Measurements from ENCODE around the gene SRPX2. TPM values are rescaled to one million over a fixed set of nuclear protein-coding genes. Genes with fewer than 3 reads are reported as not detected.

SRPX2 gene
- polyA plus RNA-seq, 1 of the 3 experiments (the other 2 are of a cell fraction): 14.5 TPM

DNA sequence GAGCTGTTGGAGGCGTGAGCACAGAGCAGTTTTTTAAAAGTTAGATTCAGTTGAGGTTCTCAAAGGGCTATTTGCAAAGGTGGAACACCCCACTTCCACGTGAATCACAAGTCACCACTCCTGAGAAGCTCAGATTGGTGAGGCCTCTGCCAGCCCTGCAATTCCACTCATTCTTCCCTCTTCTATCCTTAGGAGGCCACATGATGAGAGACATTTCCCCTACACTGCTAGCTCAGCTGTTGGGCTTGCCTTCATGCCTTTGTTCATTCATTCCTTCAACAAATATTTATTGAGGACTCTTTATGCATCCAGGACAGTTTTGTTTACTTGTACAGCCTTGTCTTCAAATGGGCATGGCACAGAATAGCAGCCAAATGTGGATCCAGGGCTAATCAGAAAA is 3.7 kb downstream of the SRPX2 start:
- 33% methylated on average over 1 of the region's 2 CpGs for WGBS (ENCODE audit: low lambda C conversion rate)
- H3K4me2 ChIP-seq: no peak overlapping the region
- no peaks in the 10 kb centered on the region for H3F3A ChIP-seq (replicated peaks; ENCODE audit: insufficient read depth)
- H3K9ac ChIP-seq: no peak overlapping the region
- no peaks in the 10 kb centered on the region for H3K36me3 ChIP-seq (replicated peaks in 1 of 2; ENCODE audit: control insufficient read depth in 1 of 2, insufficient read depth in 2 of 2, low read length in 1 of 2)
- CTCF ChIA-PET: interaction anchor here (2.2 to 2.5 kb wide), 2 partner anchors 11 to 121 kb away, joined by 7 to 16 read pairs; partner anchors contain the start of gene TSPAN6
- H3K79me2 ChIP-seq (ENCODE audit: insufficient read depth): no peaks in the 10 kb centered on the region
- no peak for DNase-seq
- H3K4me1 ChIP-seq (ENCODE audit: control insufficient read depth in 1 of 2, insufficient read depth in 2 of 2, low read depth in 1 of 2, low read length in 1 of 2): peaks cover 0 to 14% of the 10 kb centered on the region in 2 experiments; a peak in 1 of 4 replicates
- no peak overlapping the region for H2AFZ ChIP-seq (ENCODE audit: low read depth)
- TF ChIP-seq MAX (IDR thresholded peaks at IDR 0.05; ENCODE audit: low read depth) (no peak), RXRA (IDR thresholded peaks at IDR 0.05; ENCODE audit: borderline replicate concordance, low read depth) (no peak), CTCF (IDR thresholded peaks at IDR 0.05) (no peak), EZH2phosphoT487 (IDR thresholded peaks at IDR 0.05; ENCODE audit: borderline replicate concordance, low read depth) (no peak), EP300 (IDR thresholded peaks at IDR 0.05; ENCODE audit: borderline replicate concordance in 1 of 2, low read depth in 1 of 2, low read length in 1 of 2) (no peak)
- TF ChIP-seq, protein P1, sequence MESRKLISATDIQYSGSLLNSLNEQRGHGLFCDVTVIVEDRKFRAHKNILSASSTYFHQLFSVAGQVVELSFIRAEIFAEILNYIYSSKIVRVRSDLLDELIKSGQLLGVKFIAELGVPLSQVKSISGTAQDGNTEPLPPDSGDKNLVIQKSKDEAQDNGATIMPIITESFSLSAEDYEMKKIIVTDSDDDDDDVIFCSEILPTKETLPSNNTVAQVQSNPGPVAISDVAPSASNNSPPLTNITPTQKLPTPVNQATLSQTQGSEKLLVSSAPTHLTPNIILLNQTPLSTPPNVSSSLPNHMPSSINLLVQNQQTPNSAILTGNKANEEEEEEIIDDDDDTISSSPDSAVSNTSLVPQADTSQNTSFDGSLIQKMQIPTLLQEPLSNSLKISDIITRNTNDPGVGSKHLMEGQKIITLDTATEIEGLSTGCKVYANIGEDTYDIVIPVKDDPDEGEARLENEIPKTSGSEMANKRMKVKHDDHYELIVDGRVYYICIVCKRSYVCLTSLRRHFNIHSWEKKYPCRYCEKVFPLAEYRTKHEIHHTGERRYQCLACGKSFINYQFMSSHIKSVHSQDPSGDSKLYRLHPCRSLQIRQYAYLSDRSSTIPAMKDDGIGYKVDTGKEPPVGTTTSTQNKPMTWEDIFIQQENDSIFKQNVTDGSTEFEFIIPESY (IDR thresholded peaks at IDR 0.05; ENCODE audit: borderline replicate concordance, low read depth): no peak
- TF ChIP-seq, protein P2, sequence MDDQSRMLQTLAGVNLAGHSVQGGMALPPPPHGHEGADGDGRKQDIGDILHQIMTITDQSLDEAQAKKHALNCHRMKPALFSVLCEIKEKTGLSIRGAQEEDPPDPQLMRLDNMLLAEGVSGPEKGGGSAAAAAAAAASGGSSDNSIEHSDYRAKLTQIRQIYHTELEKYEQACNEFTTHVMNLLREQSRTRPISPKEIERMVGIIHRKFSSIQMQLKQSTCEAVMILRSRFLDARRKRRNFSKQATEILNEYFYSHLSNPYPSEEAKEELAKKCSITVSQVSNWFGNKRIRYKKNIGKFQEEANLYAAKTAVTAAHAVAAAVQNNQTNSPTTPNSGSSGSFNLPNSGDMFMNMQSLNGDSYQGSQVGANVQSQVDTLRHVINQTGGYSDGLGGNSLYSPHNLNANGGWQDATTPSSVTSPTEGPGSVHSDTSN (IDR thresholded peaks at IDR 0.05): no peak
- no peaks in the 10 kb centered on the region for H4K20me1 ChIP-seq (ENCODE audit: insufficient read depth)
- POLR2A ChIA-PET: no interaction called here
- H3K9me3 ChIP-seq: no peaks in the 10 kb centered on the region
- 0 out of 2 replicates have a peak, but pooled peaks cover 4% of the 10 kb centered on the region for H3K27me3 ChIP-seq (ENCODE audit: insufficient read depth)
- no peaks in the 10 kb centered on the region for H3K9me2 ChIP-seq
- no peak overlapping the region for H3K4me3 ChIP-seq (ENCODE audit: low read depth in 2 of 2, low read length in 1 of 2)
- no peak overlapping the region for H3K27ac ChIP-seq (ENCODE audit: low read depth in 2 of 2, low read length in 1 of 2)

- no peak overlapping the region for H3K4me3 ChIP-seq (ENCODE audit: low read depth in 2 of 2, low read length in 1 of 2)
- POLR2A ChIA-PET: no interaction called here
- no peak for TF ChIP-seq RAD21 (IDR thresholded peaks at IDR 0.05; ENCODE audit: low read length)
- no peak for TF ChIP-seq FOXJ3 (CRISPR knock-in tag; IDR thresholded peaks at IDR 0.05)
- no peak for TF ChIP-seq SMC3 (IDR thresholded peaks at IDR 0.05; ENCODE audit: low read depth, low read length)
- TF ChIP-seq, protein P1 (IDR thresholded peaks at IDR 0.05; ENCODE audit: borderline replicate concordance, low read depth): no peak
- TF ChIP-seq EP300 (IDR thresholded peaks at IDR 0.05; ENCODE audit: borderline replicate concordance in 1 of 2, low read depth in 1 of 2, low read length in 1 of 2): no peak
- no peak for TF ChIP-seq NFIC (IDR thresholded peaks at IDR 0.05; ENCODE audit: borderline replicate concordance)
- TF ChIP-seq, protein P3, sequence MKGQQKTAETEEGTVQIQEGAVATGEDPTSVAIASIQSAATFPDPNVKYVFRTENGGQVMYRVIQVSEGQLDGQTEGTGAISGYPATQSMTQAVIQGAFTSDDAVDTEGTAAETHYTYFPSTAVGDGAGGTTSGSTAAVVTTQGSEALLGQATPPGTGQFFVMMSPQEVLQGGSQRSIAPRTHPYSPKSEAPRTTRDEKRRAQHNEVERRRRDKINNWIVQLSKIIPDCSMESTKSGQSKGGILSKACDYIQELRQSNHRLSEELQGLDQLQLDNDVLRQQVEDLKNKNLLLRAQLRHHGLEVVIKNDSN (IDR thresholded peaks at IDR 0.05; ENCODE audit: borderline replicate concordance, low read depth): no peak
- TF ChIP-seq GABPA (IDR thresholded peaks at IDR 0.05; ENCODE audit: low read depth): no peak
- TF ChIP-seq CHD2 (IDR thresholded peaks at IDR 0.05; ENCODE audit: low read length, partially characterized antibody): no peak
- no peak for TF ChIP-seq MAX (IDR thresholded peaks at IDR 0.05; ENCODE audit: low read depth)
Measured at GRCh38 chrX:100648458-100649417, 4.7 kb downstream of the SRPX2 start.

More at GRCh38 chrX:100648458-100649417, 4.7 kb downstream of the SRPX2 start:
- Histone ChIP-seq H3K79me2 (ENCODE audit: insufficient read depth) (no peaks in the 10 kb centered on the region), H3K9me2 (no peaks in the 10 kb centered on the region), H3F3A (replicated peaks; ENCODE audit: insufficient read depth) (no peaks in the 10 kb centered on the region), H3K9me3 (no peaks in the 10 kb centered on the region), H3K27ac (ENCODE audit: low read depth in 2 of 2, low read length in 1 of 2) (no peak overlapping the region), H3K4me2 (no peak overlapping the region), H2AFZ (ENCODE audit: low read depth) (no peak overlapping the region), H3K4me1 (ENCODE audit: control insufficient read depth in 1 of 2, insufficient read depth in 2 of 2, low read depth in 1 of 2, low read length in 1 of 2) (0 out of 4 replicates have a peak, but pooled peaks cover 0 to 7% of the 10 kb centered on the region in 2 experiments), H4K20me1 (ENCODE audit: insufficient read depth) (no peaks in the 10 kb centered on the region), H3K27me3 (ENCODE audit: insufficient read depth) (0 out of 2 replicates have a peak, but pooled peaks cover 4% of the 10 kb centered on the region), H3K9ac (no peak overlapping the region), H3K36me3 (replicated peaks in 1 of 2; ENCODE audit: control insufficient read depth in 1 of 2, insufficient read depth in 2 of 2, low read length in 1 of 2) (no peaks in the 10 kb centered on the region)
- no peak for DNase-seq
- CTCF ChIA-PET: interaction anchor here (1.7 to 2.5 kb wide), 2 partner anchors 12 to 22 kb away, joined by 8 to 16 read pairs; partner anchors contain the start of gene TSPAN6
- 41% methylated on average over 8 of the region's 8 CpGs for WGBS (ENCODE audit: low lambda C conversion rate)
